GM12878 (cell line): Measurements from ENCODE around the gene SURF4.

Experiments
- CBFB ChIP-seq: IDR thresholded peaks from 2 replicates; pipeline ENCODE4 v1.6.1; 2016; ENCODE audit warnings: antibody characterized with exemption, low read depth
- CREM ChIP-seq: IDR thresholded peaks from 2 replicates; pipeline ENCODE4 v1.6.1; 2014; ENCODE audit warnings: antibody characterized with exemption, low read depth
- E4F1 ChIP-seq: fragments of 450-650 bp; IDR thresholded peaks from 2 replicates; pipeline ENCODE4 v1.6.1; 2018; ENCODE audit warnings: borderline replicate concordance, mild to moderate bottlenecking; ENCODE audit not compliant: partially characterized antibody
- MYC ChIP-seq: IDR thresholded peaks from 2 replicates; pipeline ENCODE4 v1.6.1; 2011; ENCODE audit warnings: mild to moderate bottlenecking, low read length, moderate library complexity, inconsistent platforms; ENCODE audit not compliant: insufficient read depth, insufficient replicate concordance, insufficient read length, severe bottlenecking
- NRF1 ChIP-seq: conservative IDR thresholded peaks from 2 replicates; pipeline ENCODE4 v1.6.1; 2011; ENCODE audit warnings: mild to moderate bottlenecking, low read depth, low read length, improper control_type of control experiment
- POLR2A ChIP-seq: IDR thresholded peaks from 2 replicates; pipeline ENCODE4 v1.6.1; 2011; ENCODE audit warnings: low read depth, mild to moderate bottlenecking, low read length
- RAD21 ChIP-seq: IDR thresholded peaks from 2 replicates; pipeline ENCODE4 v1.6.1; 2011; ENCODE audit warnings: mild to moderate bottlenecking, low read depth, low read length, moderate library complexity; ENCODE audit not compliant: insufficient read depth
- RAD51 ChIP-seq: fragments of 450-650 bp; IDR thresholded peaks from 2 replicates; pipeline ENCODE4 v1.6.1; 2016; ENCODE audit warnings: moderate library complexity, mild to moderate bottlenecking, inconsistent platforms
- TARDBP ChIP-seq: IDR thresholded peaks from 2 replicates; pipeline ENCODE4 v1.6.1; 2016; ENCODE audit warnings: borderline replicate concordance
- TF ChIP-seq, protein P1 (sequence below), 3 experiments: IDR thresholded peaks in 2 of 3; conservative IDR thresholded peaks in 1 of 3; 2 replicates each; pipeline ENCODE4 v1.5.1; 2011; ENCODE audit warnings: low read depth in 3 of 3, low read length in 3 of 3, mild to moderate bottlenecking in 3 of 3, control low read depth in 2 of 3, moderate library complexity in 2 of 3, inconsistent platforms in 1 of 3, mixed read lengths in 1 of 3; ENCODE audit not compliant: control insufficient read depth in 2 of 3, insufficient read depth in 1 of 3; ENCODE audit errors: extremely low read depth in 1 of 3

DNA sequence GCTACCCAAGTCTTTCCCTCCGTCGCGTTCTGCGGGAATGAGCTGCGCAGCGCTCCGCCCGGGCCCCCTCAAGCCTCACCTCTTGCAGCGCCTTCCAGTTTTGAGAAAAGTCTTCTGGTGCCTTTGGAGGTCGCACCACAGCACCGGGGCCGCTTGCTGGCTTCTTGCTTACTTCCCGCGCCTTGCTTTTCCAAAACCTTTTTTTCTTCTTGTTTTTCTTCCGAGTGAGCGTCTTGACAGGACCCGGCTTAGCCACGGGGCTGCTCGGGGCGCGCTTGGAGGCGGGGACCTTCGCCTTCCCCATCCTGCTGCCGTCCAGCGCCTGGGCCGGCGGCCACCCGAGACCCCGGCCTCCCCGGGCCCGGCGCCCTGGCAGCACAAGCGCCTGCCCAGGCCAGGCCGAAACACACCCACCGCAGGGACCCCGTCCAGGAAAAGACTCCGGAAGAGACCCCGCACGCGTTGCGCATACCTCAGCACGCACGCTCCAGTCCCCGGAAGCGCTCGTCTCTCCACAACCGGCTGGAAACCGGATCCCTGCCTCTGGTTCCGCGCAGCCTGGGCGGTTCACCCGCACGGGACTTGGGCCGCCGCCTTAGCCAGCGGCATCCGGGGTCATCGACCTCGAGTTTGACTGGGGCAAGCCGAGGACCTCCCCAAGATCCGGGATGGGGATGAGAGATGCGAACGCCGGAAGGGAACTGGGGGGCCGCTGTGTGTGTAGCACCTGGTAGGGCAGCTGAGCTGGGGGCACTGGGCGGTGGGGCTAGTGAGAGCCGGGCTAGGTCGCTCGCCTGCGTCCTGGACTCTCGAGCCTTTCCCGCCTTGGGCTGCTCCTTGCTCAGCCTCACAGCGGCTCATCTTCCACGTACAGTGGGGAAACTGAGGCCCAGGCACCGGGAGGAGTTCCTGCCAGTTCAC is 41.9 kb upstream of the SURF4 start, which contains the start of gene REXO4:
- TF ChIP-seq, protein P1, sequence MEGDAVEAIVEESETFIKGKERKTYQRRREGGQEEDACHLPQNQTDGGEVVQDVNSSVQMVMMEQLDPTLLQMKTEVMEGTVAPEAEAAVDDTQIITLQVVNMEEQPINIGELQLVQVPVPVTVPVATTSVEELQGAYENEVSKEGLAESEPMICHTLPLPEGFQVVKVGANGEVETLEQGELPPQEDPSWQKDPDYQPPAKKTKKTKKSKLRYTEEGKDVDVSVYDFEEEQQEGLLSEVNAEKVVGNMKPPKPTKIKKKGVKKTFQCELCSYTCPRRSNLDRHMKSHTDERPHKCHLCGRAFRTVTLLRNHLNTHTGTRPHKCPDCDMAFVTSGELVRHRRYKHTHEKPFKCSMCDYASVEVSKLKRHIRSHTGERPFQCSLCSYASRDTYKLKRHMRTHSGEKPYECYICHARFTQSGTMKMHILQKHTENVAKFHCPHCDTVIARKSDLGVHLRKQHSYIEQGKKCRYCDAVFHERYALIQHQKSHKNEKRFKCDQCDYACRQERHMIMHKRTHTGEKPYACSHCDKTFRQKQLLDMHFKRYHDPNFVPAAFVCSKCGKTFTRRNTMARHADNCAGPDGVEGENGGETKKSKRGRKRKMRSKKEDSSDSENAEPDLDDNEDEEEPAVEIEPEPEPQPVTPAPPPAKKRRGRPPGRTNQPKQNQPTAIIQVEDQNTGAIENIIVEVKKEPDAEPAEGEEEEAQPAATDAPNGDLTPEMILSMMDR (IDR thresholded peaks at IDR 0.05 in 2 of 3, conservative IDR thresholded peaks at IDR 0.05 in 1 of 3; ENCODE audit: control insufficient read depth in 2 of 3, extremely low read depth in 1 of 3, insufficient read depth in 1 of 3, low read depth in 3 of 3, low read length in 3 of 3) = no peak
- peak; percentile 75; the same call in 1 of the 2 replicates for TF ChIP-seq TARDBP
- TF ChIP-seq CREM = peak; percentile 71
- TF ChIP-seq NRF1 = peak; percentile 32; the same call in 1 of the 2 replicates
- TF ChIP-seq CBFB = peak; percentile 86
- TF ChIP-seq RAD51 = no peak
- TF ChIP-seq E4F1 = peak; percentile 84
- TF ChIP-seq RAD21 = no peak
- TF ChIP-seq POLR2A = peak; percentile 87
- peak; percentile 93 for TF ChIP-seq MYC
